NCI-H2227 treated with DMSO at 0.1 percent for 48 hours (cell line): Measurements from ENCODE around the gene PPIP5K1.

Experiments
- DNase-seq: peaks from one replicate; lab custom pipeline; 2025; lab: John Stamatoyannopoulos, UW

PPIP5K1 gene

DNA sequence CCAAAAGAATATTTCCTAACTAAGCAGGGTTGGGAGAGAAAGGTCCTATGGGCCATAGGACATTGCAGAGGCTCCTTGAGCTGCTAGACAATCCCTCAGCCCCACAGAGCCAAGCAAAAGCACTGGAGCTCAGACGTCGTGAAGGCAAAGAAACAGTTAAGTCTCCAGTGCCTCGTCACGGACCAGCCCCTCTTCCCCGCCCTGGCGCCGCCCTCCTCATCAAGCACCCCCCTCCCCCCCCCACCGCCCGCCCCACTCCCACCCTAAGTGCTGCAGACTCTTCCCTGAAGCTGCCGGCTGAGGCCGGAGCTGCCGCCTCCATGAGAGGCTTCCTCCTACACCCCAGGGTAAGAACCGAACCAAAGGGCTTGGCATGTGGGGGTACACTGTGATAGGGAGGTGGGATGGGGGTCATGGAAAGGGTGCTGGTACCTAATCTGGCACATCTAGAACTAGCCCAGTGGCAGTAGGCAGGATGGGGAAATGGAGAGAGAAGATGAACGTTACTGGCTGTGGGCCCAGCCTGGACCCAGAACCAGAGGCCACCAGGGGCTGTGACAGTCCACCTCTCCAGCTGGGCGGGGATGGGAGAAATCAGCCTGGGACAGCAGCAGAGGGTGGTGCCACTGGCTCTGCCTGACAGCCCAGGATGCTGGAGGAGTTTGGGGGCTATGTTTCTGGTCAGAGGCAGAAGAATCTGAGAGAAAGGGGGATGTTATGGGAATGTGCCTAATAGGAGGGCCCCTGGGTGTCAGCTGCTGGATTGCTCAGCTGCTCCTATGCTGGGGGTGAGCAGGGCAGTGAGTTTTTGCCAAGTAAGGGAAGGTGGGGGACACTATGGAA, 72.4 kb downstream of the PPIP5K1 start, which contains the start of gene MAP1A:
Gene MAP1A (plus strand): TSS at position 255 of the 843 bp plus-strand sequence. CDS start 3,866 bp downstream, outside the sequence.
- peak; percentile 50 for DNase-seq

- no peak for DNase-seq
Measured at GRCh38 chr15:43516801-43517353, 73.1 kb downstream of the PPIP5K1 start.

GRCh38 chr15:43516185-43516584, 73.8 kb downstream of the PPIP5K1 start:
- DNase-seq: no peak

DNA sequence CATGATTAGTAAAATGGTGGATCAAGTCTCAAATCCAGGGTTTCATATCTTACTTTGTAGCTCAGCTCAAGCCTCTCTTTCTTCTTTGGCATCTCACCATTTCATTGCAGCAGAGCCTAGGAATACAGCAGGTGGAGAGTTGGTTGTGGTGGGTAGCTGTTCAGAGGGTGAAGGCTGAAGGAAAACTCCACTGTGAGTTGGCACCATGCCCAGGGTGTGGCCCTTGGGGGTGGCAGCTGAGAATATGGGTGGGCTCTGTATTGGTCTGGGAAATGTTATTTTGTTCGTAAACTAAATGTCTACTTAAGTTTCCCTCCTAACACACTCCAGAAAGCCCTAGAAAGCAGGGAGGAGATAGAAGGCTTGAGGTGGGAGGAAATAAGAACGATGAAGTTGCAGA, 74.3 kb downstream of the PPIP5K1 start:
- no peak for DNase-seq

DNA sequence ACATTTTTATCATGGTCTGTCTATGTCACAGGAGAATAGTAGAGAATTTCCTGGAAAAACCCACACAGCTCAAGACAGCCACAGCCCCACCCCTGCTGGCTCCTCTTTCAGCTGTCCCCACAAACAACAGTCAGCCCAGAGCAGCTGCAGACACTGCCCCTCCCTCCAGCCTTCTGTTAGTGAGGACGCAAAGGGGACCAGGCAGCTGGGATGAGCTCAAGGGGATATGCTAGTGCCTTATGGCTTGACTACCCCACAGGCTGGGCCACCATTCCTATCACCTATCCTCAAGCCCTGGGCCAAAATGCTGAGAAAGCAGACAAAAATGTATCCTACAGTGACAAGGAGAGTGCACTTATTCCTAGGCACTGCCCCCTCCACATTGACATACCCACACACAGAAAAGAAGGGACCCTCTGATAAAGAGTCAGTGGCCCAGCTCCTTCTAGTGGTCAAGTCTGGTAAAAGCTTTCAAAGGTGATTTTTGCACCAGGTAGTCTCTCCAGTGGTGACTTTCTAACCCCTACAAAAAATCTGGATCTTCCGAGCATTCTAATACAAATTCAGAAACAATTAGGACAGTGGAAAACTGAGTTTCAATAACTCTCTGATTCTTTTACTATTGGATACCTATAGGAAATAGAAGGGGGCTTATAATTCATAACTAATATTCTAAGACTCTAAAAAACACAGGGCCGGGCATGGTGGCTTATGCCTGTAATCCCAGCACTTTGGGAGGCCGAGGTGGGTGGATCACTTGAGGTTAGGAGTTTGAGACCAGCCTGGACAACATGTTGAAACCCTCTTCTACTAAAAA, 75.6 kb downstream of the PPIP5K1 start:
- peak; percentile 7 for DNase-seq

- DNase-seq: no peak
Measured at GRCh38 chr15:43513550-43513949, 76.5 kb downstream of the PPIP5K1 start.

DNA sequence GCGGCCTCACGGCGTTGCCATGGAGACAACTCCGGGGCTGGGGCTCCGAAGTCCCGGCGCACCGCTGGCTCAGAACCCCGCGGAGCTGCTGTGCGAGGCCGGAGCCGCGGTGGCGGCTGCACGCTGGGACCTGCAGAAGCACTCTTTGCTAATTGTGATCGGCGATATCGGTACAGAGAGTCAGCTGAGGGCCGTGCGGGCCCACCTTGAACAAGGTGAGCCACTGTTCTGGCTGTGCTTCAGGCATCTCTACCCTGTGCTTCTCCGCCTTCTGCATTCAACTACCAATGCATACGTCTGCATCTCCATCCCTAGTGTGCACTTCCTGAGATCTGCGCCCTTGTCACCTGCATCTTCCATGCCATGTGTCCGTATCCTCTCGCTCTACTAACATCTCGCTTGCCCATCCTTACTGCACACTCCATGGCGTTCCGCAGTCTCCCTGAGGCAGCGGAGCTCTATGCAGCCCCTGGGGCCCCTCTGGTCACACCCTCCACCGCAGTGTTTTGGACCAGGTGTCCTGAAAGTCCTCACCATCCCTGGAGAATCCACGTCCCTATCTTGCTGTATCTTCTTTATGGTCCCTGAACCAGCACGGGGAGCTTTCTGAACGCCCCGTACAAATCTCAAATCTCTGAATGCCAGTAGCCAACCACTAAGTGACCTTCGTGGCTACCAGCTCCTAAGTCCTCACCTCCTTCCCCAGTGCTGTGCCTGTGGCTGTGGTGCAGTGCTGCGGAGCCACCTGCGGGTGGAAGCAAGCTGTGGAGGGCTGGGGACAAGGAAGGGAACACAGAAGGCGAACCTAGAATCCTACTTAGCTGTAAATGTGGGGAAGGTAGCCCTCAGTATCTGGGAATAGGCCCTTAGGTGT, 78.8 kb downstream of the PPIP5K1 start:
- DNase-seq: peak; percentile 78

GRCh38 chr15:43510200-43511011, 79.6 kb downstream of the PPIP5K1 start:
- peak; percentile 96 for DNase-seq

DNA sequence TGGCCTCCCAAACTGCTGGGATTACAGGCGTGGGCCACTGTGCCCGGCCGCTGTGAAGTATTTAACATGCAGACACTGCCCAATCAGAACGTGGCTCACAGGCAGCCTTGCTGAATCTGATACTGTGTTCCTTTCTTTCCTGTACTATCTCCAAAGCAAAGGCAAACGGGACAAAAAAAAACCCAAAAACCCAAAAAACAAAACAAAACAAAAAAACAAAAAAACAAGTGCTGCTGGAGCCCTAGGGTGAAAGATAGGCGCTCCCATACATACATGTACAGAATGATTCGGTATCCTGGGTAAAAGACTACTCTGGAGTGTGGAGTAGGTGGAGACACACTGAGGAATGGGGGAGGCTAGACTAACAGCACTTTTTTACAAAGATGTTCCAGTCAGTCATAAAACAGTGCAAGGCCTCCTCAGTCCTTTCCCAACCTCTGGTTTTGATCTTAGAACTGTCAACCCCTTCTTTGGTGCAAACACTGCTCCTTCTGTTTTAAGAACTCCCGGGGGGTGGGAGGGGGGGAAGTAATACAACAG, 80.3 kb downstream of the PPIP5K1 start:
- no peak for DNase-seq

DNA sequence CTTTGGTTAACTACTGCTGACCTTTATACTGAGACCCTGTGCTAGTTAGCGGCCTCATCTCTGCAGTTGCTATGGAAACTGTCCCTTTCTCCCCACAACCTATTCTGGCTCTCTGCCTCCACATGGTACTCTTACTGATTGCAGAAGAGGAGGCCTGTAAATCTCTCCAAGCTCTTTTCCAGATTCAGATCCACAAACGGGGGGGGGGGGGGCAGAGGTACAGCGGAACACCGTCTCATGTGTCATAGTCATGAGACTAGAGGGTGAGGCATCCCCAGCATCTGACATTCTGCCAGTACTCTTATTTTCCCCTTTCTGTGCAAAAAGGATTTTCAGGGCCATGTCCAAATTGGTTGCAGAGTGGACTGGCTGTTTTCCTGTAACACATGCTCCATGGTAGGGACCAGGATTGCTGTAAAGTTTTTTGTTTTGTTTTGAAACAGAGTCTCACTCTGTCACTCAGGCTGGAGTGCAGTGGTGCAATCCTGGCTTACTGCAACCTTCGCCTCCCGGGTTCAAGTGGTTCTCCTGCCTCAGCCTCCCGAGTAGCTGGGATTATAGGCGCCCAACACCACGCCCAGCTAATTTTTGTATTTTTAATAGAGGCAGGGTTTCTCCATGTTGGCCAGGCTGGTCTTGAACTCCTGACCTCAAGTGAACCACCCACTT, 80.9 kb downstream of the PPIP5K1 start:
- peak; percentile 71 for DNase-seq

DNA sequence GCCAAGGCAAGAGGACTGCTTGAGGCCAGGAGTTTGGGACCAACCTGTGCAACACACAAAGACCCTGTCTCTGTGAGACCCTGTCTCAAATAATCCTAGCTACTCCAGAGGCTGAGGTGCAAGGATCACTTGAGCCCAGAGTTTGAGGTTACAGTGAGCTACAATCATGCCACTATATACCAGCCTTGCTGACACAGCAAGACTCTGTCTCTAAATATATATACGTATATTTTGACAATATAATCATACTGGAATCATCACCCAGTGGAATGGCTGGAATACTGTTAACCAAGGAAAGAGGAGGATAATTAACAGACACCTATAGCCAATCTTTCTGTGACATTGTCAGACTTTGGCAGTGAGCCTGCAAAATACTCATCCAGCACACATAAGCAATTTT, 81.6 kb downstream of the PPIP5K1 start:
- no peak for DNase-seq

DNA sequence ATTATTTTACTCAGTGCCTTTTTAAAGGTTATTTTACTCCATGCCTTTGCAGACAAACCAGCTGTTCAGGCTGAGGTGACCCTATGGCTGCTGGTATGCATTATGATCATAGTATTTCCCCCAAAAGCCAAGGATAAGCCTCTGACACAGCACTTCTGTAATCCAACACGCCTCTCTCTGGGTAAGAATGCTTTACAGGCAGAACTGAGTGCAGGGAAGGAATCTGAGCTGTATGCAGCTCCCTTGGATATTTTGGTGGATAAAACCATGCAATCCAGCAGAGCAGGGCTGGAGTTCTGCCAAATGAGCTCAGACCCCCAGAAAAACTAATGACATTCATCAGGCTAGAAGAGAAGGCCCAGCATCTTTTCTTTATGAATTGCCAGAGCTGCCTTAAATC, 84.3 kb downstream of the PPIP5K1 start:
- no peak for DNase-seq

- no peak for DNase-seq
Measured at GRCh38 chr15:43499635-43500034, 90.4 kb downstream of the PPIP5K1 start.

GRCh38 chr15:43498990-43499389, 91.0 kb downstream of the PPIP5K1 start:
- DNase-seq: no peak

DNA sequence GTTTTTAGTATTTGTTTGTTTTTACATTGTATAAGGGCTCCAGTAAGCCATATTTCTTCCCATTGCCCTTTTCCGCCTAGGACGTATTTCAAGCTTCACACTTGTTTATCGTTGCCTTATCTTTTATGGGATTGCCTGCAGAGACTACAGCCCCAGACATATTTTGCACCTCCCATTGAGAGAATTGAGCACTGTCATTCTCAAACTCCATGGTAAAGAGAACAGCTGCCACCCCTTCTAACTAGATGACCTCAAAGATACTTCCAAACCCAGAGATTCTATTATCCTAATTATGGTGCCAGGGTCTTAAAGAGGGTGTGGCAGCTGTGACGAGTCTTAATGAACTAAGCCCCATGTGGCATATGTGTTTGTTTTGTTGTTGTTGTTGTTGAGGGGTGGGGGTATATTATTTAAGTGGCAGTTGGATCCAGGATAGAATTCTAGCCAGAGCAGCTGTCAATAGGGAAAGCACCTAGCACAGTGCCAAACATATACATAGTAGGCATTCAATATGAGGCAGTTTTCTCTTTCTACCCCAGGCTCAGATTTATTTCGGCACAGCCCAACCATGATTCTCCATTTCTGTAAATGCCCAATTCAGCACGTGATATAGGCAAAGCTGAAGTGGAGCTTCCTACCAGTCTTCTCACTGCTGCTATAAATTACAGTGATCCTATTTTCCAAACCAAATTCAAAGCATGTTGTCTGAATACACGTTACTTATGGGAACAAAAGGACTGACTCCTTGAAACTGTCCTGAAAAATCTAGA, 96.1 kb downstream of the PPIP5K1 start:
- peak; percentile 11 for DNase-seq

DNA sequence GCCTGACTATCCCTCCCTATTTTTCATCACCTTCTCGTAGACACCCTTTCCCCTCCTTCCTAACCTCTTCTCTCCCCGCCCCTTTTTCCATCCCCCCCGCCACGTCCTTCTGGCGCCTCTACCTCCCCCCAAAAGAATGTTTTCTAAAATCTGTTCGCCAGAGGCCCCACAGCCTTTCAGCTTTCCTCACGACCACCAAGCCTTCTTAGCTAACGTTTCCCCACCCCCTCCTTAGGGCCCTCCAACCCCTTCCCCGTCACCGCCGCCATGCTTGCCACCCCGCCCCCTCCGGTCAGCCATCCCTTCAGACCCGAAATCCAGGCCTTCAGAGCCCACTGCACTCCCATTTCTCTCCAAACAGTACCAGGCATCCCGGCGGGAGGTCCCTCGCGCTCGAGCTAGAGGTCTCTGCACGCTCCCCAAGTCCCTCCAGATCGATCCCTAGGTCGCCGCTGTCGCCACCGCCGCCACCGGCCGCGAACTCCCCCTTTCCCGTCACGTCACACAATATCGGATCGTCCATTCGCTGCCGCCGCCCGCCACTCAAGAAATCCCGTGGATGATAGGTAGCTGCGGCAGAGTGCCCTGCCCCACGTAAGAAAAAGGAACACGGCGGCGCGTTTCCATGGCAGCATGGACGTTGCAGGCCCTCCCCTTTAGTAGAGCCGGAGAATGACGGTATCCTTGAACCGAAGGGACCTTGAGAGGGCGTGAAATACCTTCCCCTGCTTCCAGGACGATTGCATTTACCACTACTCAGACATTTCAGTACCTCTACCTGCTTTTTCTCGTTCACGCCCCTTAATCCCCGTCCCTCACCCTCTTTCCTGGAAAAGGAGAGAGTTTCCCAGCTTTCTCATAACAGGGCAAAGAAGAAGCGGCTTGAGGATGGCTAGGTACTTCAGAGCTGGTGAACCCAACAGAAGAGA, 97.1 kb downstream of the PPIP5K1 start, which contains the start of gene TP53BP1:
Gene TP53BP1 (minus strand): TSS at position 484 of the 929 bp plus-strand sequence. CDS start 113 bp downstream, at position 371.
- peak; percentile 91 for DNase-seq

DNA sequence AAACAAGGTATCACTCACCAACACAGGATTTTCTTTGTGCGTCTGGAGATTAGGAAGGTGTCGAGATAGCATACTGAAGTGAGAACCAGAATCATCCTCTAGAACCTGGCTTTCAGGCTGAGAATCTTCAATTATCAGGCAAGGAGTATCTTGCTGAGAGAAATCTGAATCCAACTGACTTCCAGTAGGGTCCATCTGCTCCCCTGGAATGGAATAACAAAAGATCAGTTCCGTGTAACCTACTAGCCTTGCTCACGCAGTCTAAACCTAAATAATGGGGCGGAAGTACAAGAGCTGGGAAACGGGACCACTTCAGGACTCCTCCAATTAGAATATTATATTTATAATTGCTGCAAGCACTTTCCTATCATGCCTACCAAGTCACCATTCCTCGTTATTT, 97.7 kb downstream of the PPIP5K1 start:
- DNase-seq: no peak

GRCh38 chr15:43489191-43489590, 100.8 kb downstream of the PPIP5K1 start:
- no peak for DNase-seq
